H9 (cell line): Measurements from ENCODE around the gene INO80B. TPM values are rescaled to one million over a fixed set of nuclear protein-coding genes. Genes with fewer than 3 reads are reported as not detected.
A peak's percentile ranks its signal among the peaks of the same experiment; 100 is the strongest.

Experiments used
- DNase-seq: peaks from one replicate; pipeline ENCODE4 v3.0.0-alpha.2; 2017
- H2AFZ ChIP-seq: one replicate; pipeline ENCODE4 v1.6.1; 2013; ENCODE audit warnings: mild to moderate bottlenecking, low read length, control low read depth, moderate library complexity
- H2AK5ac ChIP-seq: 2 replicates; pipeline ENCODE4 v1.6.1; 2013; ENCODE audit warnings: low read length, control low read depth, mixed read lengths; ENCODE audit not compliant: insufficient read length
- H2BK120ac ChIP-seq: one replicate; pipeline ENCODE4 v1.6.1; 2013; ENCODE audit warnings: low read depth, mild to moderate bottlenecking, low read length, control low read depth, inconsistent platforms; ENCODE audit not compliant: poor library complexity, severe bottlenecking
- H2BK12ac ChIP-seq: 2 replicates; pipeline ENCODE4 v1.6.1; 2013; ENCODE audit warnings: low read length, control low read depth, mixed read lengths, low read depth; ENCODE audit not compliant: insufficient read length
- H2BK15ac ChIP-seq: 2 replicates; pipeline ENCODE4 v1.6.1; 2013; ENCODE audit warnings: low read depth, low read length, control low read depth
- H2BK20ac ChIP-seq: one replicate; pipeline ENCODE4 v1.6.1; 2013; ENCODE audit warnings: low read depth, mild to moderate bottlenecking, low read length, control low read depth, inconsistent platforms; ENCODE audit not compliant: poor library complexity, severe bottlenecking
- H2BK5ac ChIP-seq: 2 replicates; pipeline ENCODE4 v1.6.1; 2013; ENCODE audit warnings: low read length, control low read depth, mixed read lengths; ENCODE audit not compliant: insufficient read length
- H3K14ac ChIP-seq: 2 replicates; pipeline ENCODE4 v1.6.1; 2013; ENCODE audit warnings: low read length, control low read depth; ENCODE audit not compliant: insufficient read depth
- H3K18ac ChIP-seq: 2 replicates; pipeline ENCODE4 v1.6.1; 2013; ENCODE audit warnings: low read depth, mild to moderate bottlenecking, mixed read lengths, low read length, control low read depth; ENCODE audit not compliant: insufficient read length
- H3K23ac ChIP-seq: 2 replicates; pipeline ENCODE4 v1.6.1; 2013; ENCODE audit warnings: low read length, control low read depth, mixed read lengths, low read depth; ENCODE audit not compliant: insufficient read length
- H3K23me2 ChIP-seq: 2 replicates; pipeline ENCODE4 v1.6.1; 2013; ENCODE audit warnings: low read depth, mild to moderate bottlenecking, mixed read lengths, low read length, control low read depth; ENCODE audit not compliant: insufficient read length, poor library complexity, severe bottlenecking
- H3K27ac ChIP-seq: 2 replicates; pipeline ENCODE4 v1.5.1; 2013; ENCODE audit warnings: low read length, control low read depth, mixed read lengths, low read depth; ENCODE audit not compliant: insufficient read length
- H3K27me3 ChIP-seq: 2 replicates; pipeline ENCODE4 v1.6.1; 2013; ENCODE audit warnings: low read length, control low read depth, inconsistent platforms; ENCODE audit not compliant: insufficient read depth
- H3K4ac ChIP-seq: 2 replicates; pipeline ENCODE4 v1.6.1; 2013; ENCODE audit warnings: low read depth, mild to moderate bottlenecking, control low read depth, inconsistent platforms, low read length, moderate library complexity
- H3K4me1 ChIP-seq: 2 replicates; pipeline ENCODE4 v1.6.1; 2013; ENCODE audit warnings: low read length, control low read depth, inconsistent platforms; ENCODE audit not compliant: insufficient read depth
- H3K4me2 ChIP-seq: 2 replicates; pipeline ENCODE4 v1.6.1; 2013; ENCODE audit warnings: low read length, control low read depth, mixed read lengths; ENCODE audit not compliant: insufficient read length, insufficient read depth
- H3K56ac ChIP-seq: 2 replicates; pipeline ENCODE4 v1.6.1; 2013; ENCODE audit warnings: low read depth, mild to moderate bottlenecking, mixed read lengths, low read length, control low read depth; ENCODE audit not compliant: insufficient read length
- H3K79me1 ChIP-seq: 2 replicates; pipeline ENCODE4 v1.6.1; 2013; ENCODE audit warnings: low read depth, mild to moderate bottlenecking, moderate library complexity, low read length, control low read depth, inconsistent platforms; ENCODE audit not compliant: insufficient read depth, poor library complexity, severe bottlenecking
- H3K79me2 ChIP-seq: 2 replicates; pipeline ENCODE4 v1.6.1; 2013; ENCODE audit warnings: low read length, control low read depth, inconsistent platforms; ENCODE audit not compliant: insufficient read depth
- H3K9ac ChIP-seq: 2 replicates; pipeline ENCODE4 v1.6.1; 2013; ENCODE audit warnings: low read length, control low read depth, mixed read lengths; ENCODE audit not compliant: insufficient read length; ENCODE audit errors: extremely low read depth
- H3K9me3 ChIP-seq: one replicate; pipeline ENCODE4 v1.6.1; 2013; ENCODE audit warnings: low read depth, low read length, inconsistent platforms; ENCODE audit not compliant: control insufficient read depth
- H3T11ph ChIP-seq: one replicate; pipeline ENCODE4 v1.6.1; 2013; ENCODE audit warnings: mild to moderate bottlenecking, low read length, control low read depth, inconsistent platforms
- H4K20me1 ChIP-seq: one replicate; pipeline ENCODE4 v1.6.1; 2013; ENCODE audit not compliant: control insufficient read depth, insufficient read length, insufficient read depth
- H4K5ac ChIP-seq: 2 replicates; pipeline ENCODE4 v1.6.1; 2013; ENCODE audit warnings: low read depth, mild to moderate bottlenecking, mixed read lengths, low read length, control low read depth; ENCODE audit not compliant: insufficient read length
- H4K8ac ChIP-seq: replicated peaks from 2 replicates; pipeline ENCODE4 v1.6.1; 2013; ENCODE audit warnings: low read length, control low read depth, mixed read lengths, low read depth; ENCODE audit not compliant: insufficient read length
- H4K91ac ChIP-seq: 2 replicates; pipeline ENCODE4 v1.6.1; 2013; ENCODE audit warnings: low read depth, mild to moderate bottlenecking, moderate library complexity, mixed read lengths, low read length, control low read depth; ENCODE audit not compliant: insufficient read length
- H3K27ac Mint-ChIP-seq, 3 experiments: 2 replicates in 2 of 3; 3 replicates in 1 of 3; pipeline ENCODE4 v1.8.0; 2020 to 2021; ENCODE audit warnings: mixed read lengths in 3 of 3, mild to moderate bottlenecking in 1 of 3, moderate library complexity in 1 of 3
- H3K27me3 Mint-ChIP-seq: 2 replicates; pipeline ENCODE4 v1.8.0; 2021; ENCODE audit warnings: low read depth, mild to moderate bottlenecking, moderate library complexity, mixed read lengths
- H3K36me3 Mint-ChIP-seq, 3 experiments: 2 replicates in 2 of 3; 3 replicates in 1 of 3; pipeline ENCODE4 v1.8.0; 2020 to 2021; ENCODE audit warnings: low read depth in 3 of 3, mixed read lengths in 3 of 3; ENCODE audit not compliant: insufficient read depth in 1 of 3
- H3K4me1 Mint-ChIP-seq, 2 experiments: 2 replicates each; pipeline ENCODE4 v1.8.0; 2020; ENCODE audit warnings: mixed read lengths in 2 of 2
- H3K4me3 Mint-ChIP-seq, 2 experiments: 2 replicates in 1 of 2; 3 replicates in 1 of 2; pipeline ENCODE4 v1.8.0; 2020 to 2021; ENCODE audit warnings: mild to moderate bottlenecking in 2 of 2, mixed read lengths in 2 of 2, moderate library complexity in 1 of 2
- H3K9me3 Mint-ChIP-seq, 2 experiments: 2 replicates in 1 of 2; 3 replicates in 1 of 2; pipeline ENCODE4 v1.8.0; 2020; ENCODE audit warnings: mild to moderate bottlenecking in 2 of 2, mixed read lengths in 2 of 2, moderate library complexity in 1 of 2
- CTCF ChIP-seq: fragments of 200-600 bp; sonication (generic); conservative IDR thresholded peaks from 3 replicates; pipeline ENCODE4 v1.8.0; 2021; ENCODE audit warnings: antibody characterized with exemption, mild to moderate bottlenecking
- WGBS: extraction: QIAGEN DNeasy Blood & Tissue Kit; methylation state at CpG from one replicate; pipeline ENCODE4 v1.1.7; 2013; ENCODE audit warnings: missing lambda C conversion rate, low lambda C conversion rate, mixed read lengths; ENCODE audit not compliant: insufficient read length; ENCODE audit errors: extremely low coverage; 5-methylcytosine and 5-hydroxymethylcytosine counted together
- total RNA-seq: library from RNA; stranded (reverse); gene quantifications from 2 replicates; pipeline ENCODE4 v1.2.1, GENCODE V29; 2021

The INO80B gene
- total RNA-seq, 1 experiment from 2014 or later = 17.6 TPM

DNA sequence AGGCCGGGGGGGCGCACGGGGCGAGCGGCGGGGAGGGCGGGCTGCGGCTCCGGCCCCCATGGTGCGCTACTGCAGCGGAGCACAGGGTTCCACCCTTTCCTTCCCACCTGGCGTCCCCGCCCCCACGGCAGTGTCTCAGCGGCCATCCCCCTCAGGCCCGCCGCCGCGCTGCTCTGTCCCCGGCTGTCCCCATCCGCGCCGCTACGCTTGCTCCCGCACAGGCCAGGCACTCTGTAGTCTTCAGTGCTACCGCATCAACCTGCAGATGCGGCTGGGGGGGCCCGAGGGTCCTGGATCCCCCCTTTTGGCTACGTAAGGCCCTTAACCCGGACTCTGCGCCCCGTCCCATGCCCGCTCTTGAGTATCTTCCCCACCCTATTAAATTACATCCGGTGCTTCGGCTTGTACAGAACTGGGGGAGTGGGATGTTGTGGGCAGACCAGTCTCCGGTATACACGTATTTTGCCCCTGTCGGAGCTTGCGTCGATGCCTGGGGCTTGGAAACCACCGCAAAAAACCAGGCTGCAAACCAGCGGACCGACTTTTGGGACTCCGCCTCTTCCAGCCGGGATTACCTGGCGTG lies 2.8 kb downstream of the INO80B start:
- H3K27ac Mint-ChIP-seq = peak overlapping the region; percentile 98 to 99 (median 99)
- peak overlapping the region; percentile 96 for H3K14ac ChIP-seq
- no peaks in the 10 kb centered on the region for H3K27me3 Mint-ChIP-seq
- no peak overlapping the region for H2AFZ ChIP-seq
- peaks cover 18% of the 10 kb centered on the region for H3K23me2 ChIP-seq
- H3K4me2 ChIP-seq = peak overlapping the region; percentile 92
- H3K23ac ChIP-seq = no peak overlapping the region
- no peak overlapping the region for H4K5ac ChIP-seq
- peak overlapping the region; percentile 80 for H3K27ac ChIP-seq
- peaks cover 27 to 36% of the 10 kb centered on the region in 2 experiments for H3K4me1 Mint-ChIP-seq
- peaks cover 4 to 22% (median 21%) of the 10 kb centered on the region in 3 experiments; a peak in 6 of 7 replicates for H3K36me3 Mint-ChIP-seq
- no peak overlapping the region for H2BK20ac ChIP-seq
- no peak overlapping the region for H2BK12ac ChIP-seq
- H2BK15ac ChIP-seq = no peak overlapping the region
- no peaks in the 10 kb centered on the region for H3K27me3 ChIP-seq
- H3K4me1 ChIP-seq = peaks cover 2% of the 10 kb centered on the region; the same call in 1 of the 2 replicates
- peak overlapping the region; percentile 83 for H3K9ac ChIP-seq
- no peak overlapping the region for H3T11ph ChIP-seq
- H4K20me1 ChIP-seq = peaks cover 2% of the 10 kb centered on the region
- H2BK120ac ChIP-seq = peak overlapping the region; percentile 78
- peak overlapping the region; percentile 96 to 97 for H3K4me3 Mint-ChIP-seq
- H4K8ac ChIP-seq = no peak overlapping the region
- no peaks in the 10 kb centered on the region for H3K79me1 ChIP-seq
- peak; percentile 83 for DNase-seq
- no peak overlapping the region for H2AK5ac ChIP-seq
- no peak for TF ChIP-seq CTCF
- H2BK5ac ChIP-seq = no peak overlapping the region
- no peak overlapping the region for H4K91ac ChIP-seq
- H3K9me3 ChIP-seq = no peaks in the 10 kb centered on the region
- no CpG with 5 or more reads among the region's 46 CpGs for WGBS
- H3K56ac ChIP-seq = no peak overlapping the region
- no peak overlapping the region; the same call in 1 of the 2 replicates for H3K4ac ChIP-seq
- peak overlapping the region; percentile 91 for H3K18ac ChIP-seq
- H3K9me3 Mint-ChIP-seq = no peaks in the 10 kb centered on the region
- H3K79me2 ChIP-seq = no peaks in the 10 kb centered on the region
